Measurements from ENCODE around the gene ZNF184.
A peak's percentile ranks its signal among the peaks of the same experiment; 100 is the strongest.

ZNF184 gene

GRCh38 chr6:27479319-27480182 is 6.6 kb upstream of the ZNF184 start:
- no peaks in the 10 kb centered on the region for H3K27me3 ChIP-seq (ENCODE audit: insufficient read depth, low read length)
- H2BK5ac ChIP-seq (ENCODE audit: low read depth, low read length, poor library complexity): no peak overlapping the region
- H3K79me2 ChIP-seq (ENCODE audit: control insufficient read depth, insufficient read depth, low read length, poor library complexity): no peaks in the 10 kb centered on the region
- H3K4me1 ChIP-seq (ENCODE audit: control insufficient read depth in 1 of 2, insufficient read depth in 2 of 2, low read length in 2 of 2): peaks cover 0 to 3% of the 10 kb centered on the region in 2 experiments
- H3K27ac ChIP-seq (ENCODE audit: low read depth, low read length): peak overlapping the region; percentile 72
- no CpG with 5 or more reads among the region's 33 CpGs for WGBS (ENCODE audit: extremely low coverage, insufficient coverage, insufficient read length)
- H3K14ac ChIP-seq (ENCODE audit: low read length): no peak overlapping the region
- peak overlapping the region; percentile 67 for H2AFZ ChIP-seq (ENCODE audit: insufficient read depth, low read length, poor library complexity)
- no peaks in the 10 kb centered on the region for H3K79me1 ChIP-seq (ENCODE audit: low read length)
- H4K12ac ChIP-seq (ENCODE audit: low read depth, low read length): no peak overlapping the region
- H2AK5ac ChIP-seq (ENCODE audit: low read length): no peak overlapping the region
- no peak overlapping the region for H4K91ac ChIP-seq (ENCODE audit: low read depth, low read length)
- H3K4me2 ChIP-seq (ENCODE audit: low read length): peak overlapping the region; percentile 61
- no peak overlapping the region for H3K4ac ChIP-seq (ENCODE audit: low read depth, low read length)
- no peaks in the 10 kb centered on the region for H3K9me3 ChIP-seq (ENCODE audit: insufficient read depth, low read depth, low read length)
- peak overlapping the region; percentile 79 for H3K4me3 ChIP-seq (ENCODE audit: low read depth, low read length)
- H4K8ac ChIP-seq (ENCODE audit: low read depth, low read length): peak overlapping the region; percentile 13
- peak overlapping the region; percentile 73 for H3K9ac ChIP-seq (ENCODE audit: low read length)
- H2BK120ac ChIP-seq (ENCODE audit: insufficient read depth, low read length, poor library complexity): no peak overlapping the region
- peak; percentile 94 to 95 for DNase-seq
- H2BK12ac ChIP-seq (ENCODE audit: low read length): no peak overlapping the region
- H3K36me3 ChIP-seq (ENCODE audit: control insufficient read depth in 1 of 2, insufficient read depth in 2 of 2, low read length in 2 of 2): no peaks in the 10 kb centered on the region
- no peak overlapping the region for H3K23ac ChIP-seq (ENCODE audit: low read length)
- H3K18ac ChIP-seq (ENCODE audit: low read length): no peak overlapping the region

DNA sequence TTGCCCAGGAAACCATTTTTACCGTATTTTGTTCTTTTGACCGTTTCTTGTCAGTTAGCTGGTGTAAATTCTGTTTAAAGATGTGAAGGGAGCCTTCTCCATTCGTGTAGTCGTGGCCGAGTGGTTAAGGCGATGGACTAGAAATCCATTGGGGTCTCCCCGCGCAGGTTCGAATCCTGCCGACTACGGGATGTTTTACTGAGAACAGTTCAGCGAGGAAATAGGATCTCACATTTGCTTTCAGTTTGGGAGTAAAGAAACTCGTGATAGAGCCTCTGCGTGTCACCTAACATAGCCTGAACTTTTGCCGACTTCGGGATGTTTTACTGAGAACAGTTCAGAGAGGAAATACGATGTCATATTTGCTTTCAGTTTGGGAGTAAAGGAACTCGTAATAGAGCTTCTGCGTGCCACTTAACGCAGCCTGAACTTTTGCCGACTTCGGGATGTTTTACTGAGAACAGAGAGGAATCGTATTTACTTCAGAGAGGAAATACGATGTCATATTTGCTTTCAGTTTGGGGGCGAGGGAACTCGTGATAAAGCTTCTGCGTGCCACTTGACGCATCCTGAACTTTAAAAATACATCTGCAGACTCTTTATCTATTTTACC is 5.9 kb upstream of the ZNF184 start:
- Histone ChIP-seq H4K12ac (ENCODE audit: low read depth, low read length) (no peak overlapping the region), H2BK5ac (ENCODE audit: low read depth, low read length, poor library complexity) (no peak overlapping the region)
- WGBS (ENCODE audit: extremely low coverage, insufficient coverage, insufficient read length): no CpG with 5 or more reads among the region's 28 CpGs

GRCh38 chr6:27478141-27478705 is 5.3 kb upstream of the ZNF184 start:
- no peak overlapping the region for H3K9ac ChIP-seq (ENCODE audit: low read length)
- no peak overlapping the region for H2BK5ac ChIP-seq (ENCODE audit: low read depth, low read length, poor library complexity)
- peak in 1 of 2 donors; percentile 30 for DNase-seq
- H3K4ac ChIP-seq (ENCODE audit: low read depth, low read length): no peak overlapping the region
- no peaks in the 10 kb centered on the region for H3K79me2 ChIP-seq (ENCODE audit: control insufficient read depth, insufficient read depth, low read length, poor library complexity)
- H4K8ac ChIP-seq (ENCODE audit: low read depth, low read length): no peak overlapping the region
- H3K23ac ChIP-seq (ENCODE audit: low read length): no peak overlapping the region
- no peaks in the 10 kb centered on the region for H3K9me3 ChIP-seq (ENCODE audit: insufficient read depth, low read depth, low read length)
- no CpG with 5 or more reads among the region's 12 CpGs for WGBS (ENCODE audit: extremely low coverage, insufficient coverage, insufficient read length)
- H4K91ac ChIP-seq (ENCODE audit: low read depth, low read length): no peak overlapping the region
- H3K36me3 ChIP-seq (ENCODE audit: control insufficient read depth in 1 of 2, insufficient read depth in 2 of 2, low read length in 2 of 2): no peaks in the 10 kb centered on the region
- H3K27me3 ChIP-seq (ENCODE audit: insufficient read depth, low read length): no peaks in the 10 kb centered on the region
- no peak overlapping the region for H3K18ac ChIP-seq (ENCODE audit: low read length)
- no peak overlapping the region for H3K14ac ChIP-seq (ENCODE audit: low read length)
- peak overlapping the region; percentile 61 for H3K4me2 ChIP-seq (ENCODE audit: low read length)
- no peak overlapping the region for H3K4me3 ChIP-seq (ENCODE audit: low read depth, low read length)
- H3K27ac ChIP-seq (ENCODE audit: low read depth, low read length): no peak overlapping the region
- H4K12ac ChIP-seq (ENCODE audit: low read depth, low read length): no peak overlapping the region
- no peak overlapping the region for H2BK120ac ChIP-seq (ENCODE audit: insufficient read depth, low read length, poor library complexity)
- H3K4me1 ChIP-seq (ENCODE audit: control insufficient read depth in 1 of 2, insufficient read depth in 2 of 2, low read length in 2 of 2): peaks cover 0 to 3% of the 10 kb centered on the region in 2 experiments
- H2BK12ac ChIP-seq (ENCODE audit: low read length): no peak overlapping the region
- peaks cover 2% of the 10 kb centered on the region for H3K79me1 ChIP-seq (ENCODE audit: low read length)
- H2AK5ac ChIP-seq (ENCODE audit: low read length): no peak overlapping the region
- no peak overlapping the region for H2AFZ ChIP-seq (ENCODE audit: insufficient read depth, low read length, poor library complexity)

More for the DNA sequence above, 5.9 kb upstream of the ZNF184 start:
- Histone ChIP-seq H3K4me2 (ENCODE audit: low read length) (peak overlapping the region; percentile 61), H3K14ac (ENCODE audit: low read length) (no peak overlapping the region), H3K4me3 (ENCODE audit: low read depth, low read length) (peak overlapping the region; percentile 79), H2BK120ac (ENCODE audit: insufficient read depth, low read length, poor library complexity) (no peak overlapping the region), H3K27me3 (ENCODE audit: insufficient read depth, low read length) (no peaks in the 10 kb centered on the region), H3K9me3 (ENCODE audit: insufficient read depth, low read depth, low read length) (no peaks in the 10 kb centered on the region), H3K27ac (ENCODE audit: low read depth, low read length) (peak overlapping the region; percentile 72), H4K8ac (ENCODE audit: low read depth, low read length) (peak overlapping the region; percentile 13), H3K4ac (ENCODE audit: low read depth, low read length) (no peak overlapping the region), H2AFZ (ENCODE audit: insufficient read depth, low read length, poor library complexity) (peak overlapping the region; percentile 67), H3K18ac (ENCODE audit: low read length) (no peak overlapping the region), H3K23ac (ENCODE audit: low read length) (no peak overlapping the region), H3K79me2 (ENCODE audit: control insufficient read depth, insufficient read depth, low read length, poor library complexity) (no peaks in the 10 kb centered on the region), H3K36me3 (ENCODE audit: control insufficient read depth in 1 of 2, insufficient read depth in 2 of 2, low read length in 2 of 2) (no peaks in the 10 kb centered on the region), H2BK12ac (ENCODE audit: low read length) (no peak overlapping the region), H2AK5ac (ENCODE audit: low read length) (no peak overlapping the region), H3K79me1 (ENCODE audit: low read length) (no peaks in the 10 kb centered on the region), H4K91ac (ENCODE audit: low read depth, low read length) (no peak overlapping the region), H3K9ac (ENCODE audit: low read length) (peak overlapping the region; percentile 73), H3K4me1 (ENCODE audit: control insufficient read depth in 1 of 2, insufficient read depth in 2 of 2, low read length in 2 of 2) (peaks cover 0 to 3% of the 10 kb centered on the region in 2 experiments)
- DNase-seq: peak; percentile 80 to 92

DNA sequence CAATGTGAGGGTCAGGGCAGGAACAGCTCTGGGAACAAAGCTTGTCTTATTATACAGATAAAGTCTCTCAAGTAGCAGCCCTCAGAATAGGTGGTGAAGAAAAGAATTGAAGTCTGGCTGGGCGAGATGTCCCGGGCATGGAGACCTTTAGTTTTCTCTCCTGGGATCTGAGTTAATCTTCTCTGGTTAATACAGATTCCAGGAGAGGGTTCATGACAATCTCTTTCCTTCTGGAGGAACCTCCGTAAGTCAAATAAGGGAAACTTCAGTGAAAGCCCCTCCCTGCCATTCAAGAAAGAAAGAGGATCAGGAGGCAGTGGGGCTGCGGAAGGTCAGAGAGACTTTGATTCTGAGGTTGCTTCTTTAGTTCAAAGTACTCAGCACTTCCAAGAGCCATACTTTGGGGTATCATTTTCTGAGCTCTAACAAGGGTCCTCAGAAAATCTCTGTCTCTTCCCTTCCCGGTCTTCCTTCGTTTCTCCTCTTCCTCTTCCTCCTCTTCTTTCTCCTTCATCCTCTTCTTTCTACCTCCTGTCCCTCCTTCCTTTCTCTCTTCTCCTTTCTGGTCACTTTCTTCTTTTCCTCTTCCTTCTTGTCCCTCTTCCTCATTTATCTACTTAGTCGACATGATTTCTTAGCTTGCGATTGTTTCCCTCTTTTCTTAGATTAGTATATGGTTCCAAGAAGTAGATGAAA is 4.6 kb upstream of the ZNF184 start:
- no peak overlapping the region for H4K8ac ChIP-seq (ENCODE audit: low read depth, low read length)
- no peak overlapping the region for H2BK5ac ChIP-seq (ENCODE audit: low read depth, low read length, poor library complexity)
- H3K9ac ChIP-seq (ENCODE audit: low read length): no peak overlapping the region
- no peaks in the 10 kb centered on the region for H3K27me3 ChIP-seq (ENCODE audit: insufficient read depth, low read length)
- H2AFZ ChIP-seq (ENCODE audit: insufficient read depth, low read length, poor library complexity): no peak overlapping the region
- H3K23ac ChIP-seq (ENCODE audit: low read length): no peak overlapping the region
- no peak overlapping the region for H3K4ac ChIP-seq (ENCODE audit: low read depth, low read length)
- H3K4me2 ChIP-seq (ENCODE audit: low read length): peak overlapping the region; percentile 61
- no peak overlapping the region for H3K18ac ChIP-seq (ENCODE audit: low read length)
- peaks cover 7% of the 10 kb centered on the region for H3K79me1 ChIP-seq (ENCODE audit: low read length)
- peaks cover 0 to 3% of the 10 kb centered on the region in 2 experiments for H3K4me1 ChIP-seq (ENCODE audit: control insufficient read depth in 1 of 2, insufficient read depth in 2 of 2, low read length in 2 of 2)
- DNase-seq: no peak
- H3K79me2 ChIP-seq (ENCODE audit: control insufficient read depth, insufficient read depth, low read length, poor library complexity): no peaks in the 10 kb centered on the region
- H4K12ac ChIP-seq (ENCODE audit: low read depth, low read length): no peak overlapping the region
- no peaks in the 10 kb centered on the region for H3K36me3 ChIP-seq (ENCODE audit: control insufficient read depth in 1 of 2, insufficient read depth in 2 of 2, low read length in 2 of 2)
- no peak overlapping the region for H3K14ac ChIP-seq (ENCODE audit: low read length)
- no CpG with 5 or more reads among the region's 8 CpGs for WGBS (ENCODE audit: extremely low coverage, insufficient coverage, insufficient read length)
- no peak overlapping the region for H3K4me3 ChIP-seq (ENCODE audit: low read depth, low read length)
- H3K9me3 ChIP-seq (ENCODE audit: insufficient read depth, low read depth, low read length): no peaks in the 10 kb centered on the region
- H2BK12ac ChIP-seq (ENCODE audit: low read length): no peak overlapping the region
- H2AK5ac ChIP-seq (ENCODE audit: low read length): no peak overlapping the region
- no peak overlapping the region for H3K27ac ChIP-seq (ENCODE audit: low read depth, low read length)
- H2BK120ac ChIP-seq (ENCODE audit: insufficient read depth, low read length, poor library complexity): no peak overlapping the region
- no peak overlapping the region for H4K91ac ChIP-seq (ENCODE audit: low read depth, low read length)

All from trophoblast cell (in vitro differentiated cells and primary cell).